Testis (tissue), 2 donors: ENCODE measurements around the gene SQSTM1.

Experiments
- CTCF ChIP-seq, 3 experiments: fragments of 450-650 bp in 2 of 3; fragments of 200-600 bp in 1 of 3; sonication (generic) in 1 of 3; IDR thresholded peaks; one replicate each; pipeline ENCODE4 v1.5.1; 2016 to 2019; ENCODE audit warnings: antibody characterized with exemption in 3 of 3, mild to moderate bottlenecking in 2 of 3, moderate library complexity in 1 of 3
- POLR2A ChIP-seq: fragments of 450-650 bp; IDR thresholded peaks from one replicate; pipeline ENCODE4 v1.6.1; 2017; ENCODE audit warnings: antibody characterized with exemption, mild to moderate bottlenecking, moderate library complexity

GRCh38 chr5:179800696-179801201 lies 20.0 kb upstream of the SQSTM1 start:
- TF ChIP-seq CTCF (IDR thresholded peaks at IDR 0.05) = no peak
- no peak for TF ChIP-seq POLR2A
